Spleen (tissue), 7 donors: ENCODE data around the gene CACNB2.

Experiments
- POLR2A ChIP-seq, 3 donors: fragments of 450-650 bp; IDR thresholded peaks; one replicate each; pipeline ENCODE4 v1.5.1; 2017; ENCODE audit warnings: antibody characterized with exemption in 3 of 3, mild to moderate bottlenecking in 1 of 3
- TF ChIP-seq, protein P1 (sequence below), 11 experiments: fragments of 200-600 bp in 7 of 11; fragments of 450-650 bp in 4 of 11; sonication (generic) in 4 of 11; IDR thresholded peaks in 8 of 11; conservative IDR thresholded peaks in 3 of 11; 1 replicate in 7 of 11; 2 replicates in 4 of 11; pipeline versions ENCODE4 v1.4.0 to v1.8.0; 2016 to 2021; ENCODE audit warnings: antibody characterized with exemption in 11 of 11, inconsistent platforms in 4 of 11, mild to moderate bottlenecking in 1 of 11
- donor health status: DM: no; HTN: no; CAD: no; lungs with moderate emphysema.
- donor health status: DM: no; HTN: no; CAD: no.
- donor health status: DM: no; HTN: no; CAD: no.

DNA sequence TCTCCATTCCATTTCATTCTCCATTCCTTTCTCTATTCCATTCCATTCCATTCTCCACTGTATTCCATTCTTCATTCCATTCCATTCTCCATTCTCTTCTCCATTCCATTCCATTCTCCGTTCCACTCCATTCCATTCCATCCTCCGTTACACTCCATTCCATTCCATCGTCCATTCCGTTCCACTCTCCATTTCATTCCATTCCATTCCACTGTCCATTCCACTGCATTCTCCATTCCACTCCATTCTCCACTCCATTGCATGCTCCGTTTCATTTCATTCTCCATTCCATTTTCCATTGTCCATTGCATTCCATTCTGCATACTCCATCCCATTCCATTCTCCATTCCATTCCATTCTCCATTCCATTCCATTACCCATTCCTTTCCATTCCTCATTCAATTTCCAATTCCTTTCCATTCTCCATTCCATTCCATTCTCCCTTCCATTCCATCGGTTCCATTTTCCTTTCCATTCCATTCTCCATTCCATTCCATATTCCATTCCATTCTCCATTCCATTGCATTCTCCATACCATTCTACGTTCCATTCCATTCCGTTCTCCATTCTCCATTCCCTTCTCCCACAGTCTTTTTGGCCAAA is 432.8 kb downstream of the CACNB2 start:
- TF ChIP-seq, protein P1, sequence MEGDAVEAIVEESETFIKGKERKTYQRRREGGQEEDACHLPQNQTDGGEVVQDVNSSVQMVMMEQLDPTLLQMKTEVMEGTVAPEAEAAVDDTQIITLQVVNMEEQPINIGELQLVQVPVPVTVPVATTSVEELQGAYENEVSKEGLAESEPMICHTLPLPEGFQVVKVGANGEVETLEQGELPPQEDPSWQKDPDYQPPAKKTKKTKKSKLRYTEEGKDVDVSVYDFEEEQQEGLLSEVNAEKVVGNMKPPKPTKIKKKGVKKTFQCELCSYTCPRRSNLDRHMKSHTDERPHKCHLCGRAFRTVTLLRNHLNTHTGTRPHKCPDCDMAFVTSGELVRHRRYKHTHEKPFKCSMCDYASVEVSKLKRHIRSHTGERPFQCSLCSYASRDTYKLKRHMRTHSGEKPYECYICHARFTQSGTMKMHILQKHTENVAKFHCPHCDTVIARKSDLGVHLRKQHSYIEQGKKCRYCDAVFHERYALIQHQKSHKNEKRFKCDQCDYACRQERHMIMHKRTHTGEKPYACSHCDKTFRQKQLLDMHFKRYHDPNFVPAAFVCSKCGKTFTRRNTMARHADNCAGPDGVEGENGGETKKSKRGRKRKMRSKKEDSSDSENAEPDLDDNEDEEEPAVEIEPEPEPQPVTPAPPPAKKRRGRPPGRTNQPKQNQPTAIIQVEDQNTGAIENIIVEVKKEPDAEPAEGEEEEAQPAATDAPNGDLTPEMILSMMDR (IDR thresholded peaks at IDR 0.05 in 8 of 11, conservative IDR thresholded peaks at IDR 0.05 in 3 of 11) = no peak
- TF ChIP-seq POLR2A (IDR thresholded peaks at IDR 0.05) = no peak
